Activated naive CD4-positive, alpha-beta T cell treated with anti-CD3 and anti-CD28 coated beads, Interleukin-2, amount 50 U/mL, for 16 hours (primary cell): ENCODE measurements around the gene PRKD1.
"Not testable (repeated sequence)": the region's sequence is repeated elsewhere in the genome, so short reads cannot be mapped to it uniquely, and the experiment has no call there.

ENCODE experiments used
- DNase-seq: peaks from one replicate; pipeline ENCODE4 v3.0.0-alpha.2; 2020

PRKD1 gene

DNA sequence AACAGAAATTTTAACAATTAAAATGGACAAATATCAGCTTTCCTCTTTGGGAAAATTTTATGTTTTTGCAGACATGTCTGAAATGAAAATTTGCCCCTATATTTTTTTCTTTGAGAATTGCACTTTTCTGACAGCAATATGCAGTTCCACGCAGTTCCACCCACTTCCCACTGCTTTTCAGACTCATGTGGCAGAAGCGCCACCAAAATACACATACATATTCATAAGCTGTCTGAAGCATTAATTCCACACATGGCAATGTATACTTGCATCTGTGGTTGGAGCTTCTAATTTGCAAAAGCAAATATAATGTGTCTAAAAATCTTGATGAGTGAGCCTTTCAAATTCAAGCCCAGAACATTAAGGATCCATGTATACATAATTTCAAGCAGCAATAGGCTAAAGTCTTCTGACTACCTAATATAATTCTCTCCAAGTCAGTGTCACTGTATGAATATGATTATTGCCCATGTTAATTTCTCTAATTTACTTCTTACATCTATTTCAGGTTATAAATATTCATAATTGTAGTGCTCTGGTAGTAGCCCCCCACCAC, 129.5 kb downstream of the PRKD1 start:
- DNase-seq = no peak

DNA sequence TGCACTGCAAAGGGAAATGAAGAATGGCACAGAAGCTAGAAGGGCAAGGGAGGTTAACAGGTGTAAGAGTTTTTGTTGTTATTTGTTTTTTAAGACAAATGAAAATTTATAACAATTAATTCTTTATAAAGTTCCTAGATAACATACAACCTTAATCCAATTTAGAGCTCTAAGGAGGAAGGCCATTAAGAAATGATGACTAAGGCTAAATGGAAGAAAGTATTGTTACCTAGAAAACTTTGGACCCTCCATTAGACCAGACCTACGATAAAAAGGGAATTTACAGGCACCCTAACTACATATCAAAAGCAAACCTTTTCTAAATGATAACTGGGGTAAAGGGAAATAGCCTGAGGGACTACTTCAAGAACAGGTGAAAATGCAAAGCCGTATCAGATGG, 130.8 kb downstream of the PRKD1 start:
- no peak for DNase-seq

DNA sequence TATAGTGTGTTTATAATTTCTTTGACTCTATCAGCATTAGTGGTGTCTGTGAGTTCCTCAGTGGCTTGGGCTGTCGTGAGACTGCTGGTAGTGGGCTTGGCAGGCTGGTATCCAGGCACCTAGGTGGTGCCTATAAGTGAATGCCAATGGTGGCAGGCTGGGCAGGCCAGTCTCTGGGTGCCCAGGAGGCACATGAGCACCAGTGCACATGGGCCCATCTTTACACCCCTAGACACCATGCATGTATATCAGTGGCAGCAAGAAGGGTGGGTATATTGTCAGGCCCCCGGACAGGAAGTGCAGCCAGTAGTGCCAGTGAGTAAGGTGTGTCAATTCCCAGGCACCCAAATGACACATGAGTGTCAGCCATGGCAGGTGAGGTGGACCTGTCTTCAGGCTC, 138.2 kb downstream of the PRKD1 start:
- no peak for DNase-seq

DNA sequence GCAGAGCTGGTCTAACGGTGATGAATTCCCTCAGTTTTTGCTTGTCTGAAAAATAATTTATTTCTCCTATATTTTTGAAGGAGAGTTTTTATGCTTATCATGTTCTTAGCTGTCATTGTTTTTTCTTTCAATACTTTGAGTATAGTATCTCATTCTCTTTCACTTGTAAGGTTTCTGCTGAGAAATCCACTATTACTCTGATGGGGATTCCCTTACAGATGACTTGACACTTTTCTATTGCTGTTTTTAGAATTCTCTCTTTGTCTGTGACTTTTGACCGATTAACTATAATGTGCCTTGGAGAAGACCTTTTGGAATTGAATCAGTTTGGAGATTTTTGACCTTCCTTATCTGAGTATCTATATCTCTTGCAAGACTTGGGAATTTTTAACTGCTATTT, 139.6 kb downstream of the PRKD1 start:
- no peak for DNase-seq

DNA sequence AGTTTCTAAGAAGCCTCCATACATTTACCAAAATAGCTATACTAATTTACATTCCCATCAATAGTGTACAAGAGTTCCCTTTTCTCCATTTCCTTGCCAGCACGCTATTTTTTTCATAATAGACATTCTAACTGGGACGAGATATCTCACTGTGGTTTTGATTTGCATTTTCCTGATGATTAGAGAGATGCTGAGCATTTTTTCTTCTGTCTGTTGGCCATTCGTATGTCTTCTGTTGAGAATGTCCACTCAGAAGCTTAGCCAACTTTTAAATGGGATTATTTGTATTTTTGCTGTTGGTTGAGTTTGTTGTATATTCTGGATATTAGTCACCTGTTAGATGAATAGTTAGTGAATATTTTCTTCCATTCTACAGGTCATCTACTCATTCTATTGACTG, 144.1 kb downstream of the PRKD1 start:
- no peak for DNase-seq

DNA sequence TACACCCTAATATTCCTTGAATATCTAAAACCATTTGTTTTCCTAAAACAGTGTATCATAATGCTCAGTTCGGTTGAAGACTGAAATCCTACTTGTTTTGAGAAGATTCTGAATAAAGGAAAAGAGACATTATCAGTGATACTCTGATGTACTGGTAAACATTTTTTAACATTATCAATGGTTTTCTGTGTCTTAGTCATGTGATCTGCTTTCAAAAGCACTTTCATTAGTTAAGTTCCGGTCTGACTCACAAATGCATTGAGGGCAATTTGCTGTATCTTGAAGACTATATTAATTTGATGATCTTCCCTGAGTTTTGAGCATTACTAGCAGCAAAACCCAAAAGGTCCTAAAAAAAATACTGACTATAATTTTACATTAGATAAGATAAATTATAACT, 145.6 kb downstream of the PRKD1 start:
- no peak for DNase-seq

DNA sequence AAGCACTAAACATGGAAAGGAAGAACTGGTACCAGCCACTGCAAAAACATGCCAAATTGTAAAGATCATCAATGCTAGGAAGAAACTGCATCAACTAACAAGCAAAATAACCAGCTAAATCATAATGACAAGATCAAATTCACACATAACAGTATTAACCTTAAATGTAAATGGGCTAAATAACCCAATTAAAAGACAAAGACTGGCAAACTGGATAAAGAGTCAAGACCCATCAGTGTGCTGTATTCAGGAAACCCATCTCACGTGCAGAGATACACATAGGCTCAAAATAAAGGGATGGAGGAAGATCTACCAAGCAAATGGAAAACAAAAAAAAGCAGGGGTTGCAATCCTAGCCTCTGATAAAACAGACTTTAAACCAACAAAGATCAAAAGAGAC, 150.5 kb downstream of the PRKD1 start:
- not testable (repeated sequence) for DNase-seq

DNA sequence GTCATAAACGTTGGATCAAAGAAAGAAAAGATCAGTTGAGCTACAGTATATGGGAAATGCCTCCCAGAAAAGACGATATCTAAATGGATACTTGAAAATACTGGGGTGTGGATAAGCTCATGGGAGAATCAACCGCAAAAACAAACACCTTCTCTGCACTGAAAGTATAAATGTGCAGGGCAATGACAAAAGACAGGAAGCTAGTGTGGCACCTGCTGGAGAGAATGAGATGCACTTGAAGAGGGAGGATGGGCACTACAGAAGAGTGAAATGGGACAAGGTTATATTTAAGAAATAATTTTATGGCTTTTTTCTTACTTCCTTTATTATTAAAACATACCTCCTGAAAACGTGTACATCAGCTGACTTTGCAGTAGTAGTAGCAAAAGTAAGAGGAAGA, 153.7 kb downstream of the PRKD1 start:
- no peak for DNase-seq

DNA sequence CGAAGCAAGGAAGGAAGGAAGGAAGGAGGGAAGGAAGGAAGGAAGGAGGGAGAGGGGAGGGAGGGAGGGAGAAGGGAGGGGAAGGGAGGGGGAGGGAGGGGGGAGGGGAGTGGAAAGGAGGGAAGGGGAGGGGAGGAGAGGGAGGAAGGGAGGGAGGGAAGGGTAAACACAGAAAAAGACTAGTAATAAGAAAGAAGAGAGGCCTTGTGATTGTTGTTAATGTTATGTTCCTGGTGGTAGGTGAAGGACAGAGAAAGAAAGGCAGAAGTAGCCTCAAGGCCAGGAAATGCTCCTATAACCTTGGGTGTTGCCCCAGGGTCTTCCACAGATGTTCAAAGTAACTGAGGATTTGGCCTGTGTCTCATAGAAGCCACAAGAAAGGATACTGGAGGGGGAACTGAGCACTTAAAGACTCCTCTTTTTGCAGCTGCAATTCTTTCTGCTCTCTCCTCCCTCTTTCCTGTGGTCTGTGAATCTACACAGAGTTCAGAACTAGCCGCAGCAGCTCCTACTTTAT, 164.2 kb downstream of the PRKD1 start:
- no peak for DNase-seq

DNA sequence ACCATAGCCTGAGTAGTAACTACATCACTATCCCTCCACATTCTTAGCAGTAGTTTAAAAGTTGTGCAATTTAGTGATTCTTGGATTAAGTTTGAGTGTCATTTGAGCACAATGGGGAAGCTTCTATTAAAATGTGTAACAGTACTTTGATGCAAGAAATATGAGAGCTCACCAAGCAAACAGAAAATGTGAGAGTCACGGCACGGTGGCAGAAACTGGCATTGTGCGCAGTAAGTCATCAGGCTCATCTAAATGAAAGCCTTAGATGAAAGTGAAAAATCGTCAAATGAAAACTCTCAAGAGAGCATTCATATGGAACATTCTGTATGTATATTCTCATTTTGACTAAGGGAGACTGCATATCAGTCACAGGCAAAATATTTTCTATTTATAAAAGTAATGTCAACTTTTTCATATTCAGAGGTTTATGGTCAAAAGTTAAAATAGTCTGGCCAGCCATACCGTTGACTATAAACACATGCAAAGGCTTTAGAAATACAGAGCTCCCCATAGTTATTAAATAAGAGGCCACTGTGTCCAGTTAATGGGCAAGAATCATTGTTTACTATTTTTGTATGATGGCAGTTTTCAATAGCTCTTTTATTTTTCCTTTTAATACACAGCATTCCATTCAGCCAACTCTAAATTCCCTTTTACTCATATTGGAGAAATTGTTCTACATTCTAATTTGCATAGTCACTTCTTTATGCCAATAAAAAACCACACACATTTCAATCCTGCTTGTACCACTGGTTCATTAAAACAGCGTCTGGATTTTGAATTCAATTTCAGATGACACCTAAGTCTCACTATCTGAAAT, 167.9 kb downstream of the PRKD1 start:
- no peak for DNase-seq

DNA sequence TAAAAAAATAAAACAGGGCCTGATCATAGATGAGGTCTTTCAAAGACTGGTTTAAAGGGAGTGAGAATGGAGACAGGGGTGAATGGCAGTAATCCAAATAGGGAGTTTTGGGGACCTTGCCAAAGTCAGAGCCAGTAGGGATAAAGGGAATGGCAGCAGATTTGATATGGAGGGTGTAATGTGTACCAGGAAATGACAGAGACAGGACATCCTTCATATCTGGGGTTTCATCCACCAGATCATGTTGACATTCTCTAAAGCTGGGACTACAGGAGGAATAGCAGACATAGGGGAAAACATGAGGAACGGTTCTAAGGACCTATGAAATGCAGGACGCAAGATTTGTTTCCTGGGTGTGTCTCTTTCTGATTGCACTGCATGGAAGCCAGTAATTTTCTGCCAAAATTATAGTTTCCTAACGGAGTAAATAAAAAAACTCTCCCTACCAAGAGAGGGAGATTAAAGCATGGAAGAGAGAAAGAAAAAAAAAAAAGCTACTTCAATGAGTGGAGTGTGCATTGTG, 169.9 kb downstream of the PRKD1 start:
- DNase-seq = no peak

DNA sequence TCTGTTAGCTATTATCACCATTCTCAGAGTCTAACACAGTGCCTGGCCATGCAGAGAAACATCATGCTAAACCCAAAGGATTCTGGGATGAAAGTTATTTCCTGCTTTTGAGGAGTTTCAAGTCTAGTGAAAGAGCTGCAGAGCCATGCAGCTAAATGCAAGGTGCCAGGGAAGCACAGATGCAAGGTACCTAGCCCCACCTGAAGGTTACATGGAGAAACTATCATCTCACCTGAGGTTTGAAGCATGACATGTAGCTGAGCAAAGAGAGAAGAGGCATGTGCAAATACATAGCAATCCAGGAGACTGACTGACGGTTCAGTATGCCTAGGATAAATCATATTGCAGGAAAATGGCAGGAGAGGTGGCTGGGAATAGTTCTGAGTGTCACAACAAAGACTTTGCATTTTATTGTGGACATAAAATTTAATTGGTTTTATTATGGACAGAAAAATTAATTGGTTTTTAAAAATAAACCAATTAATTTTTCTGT, 170.4 kb downstream of the PRKD1 start:
- DNase-seq = no peak

DNA sequence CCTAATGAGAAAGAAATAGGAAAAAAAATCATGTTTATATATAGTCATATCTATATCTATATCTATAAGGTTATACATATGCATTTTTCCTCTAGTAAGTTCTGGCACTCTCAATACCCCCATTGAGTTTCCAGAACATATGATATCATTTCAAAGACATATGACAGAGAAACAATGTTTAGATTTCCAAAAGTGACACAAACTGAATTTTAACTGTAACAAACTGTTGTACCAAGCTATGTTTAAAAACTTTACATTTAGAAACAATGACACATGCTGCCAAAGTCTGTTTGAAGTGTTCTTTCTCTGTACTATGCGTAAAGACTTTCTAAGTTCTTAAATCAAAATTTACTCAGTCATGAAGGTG, 171.6 kb downstream of the PRKD1 start:
- DNase-seq = no peak

DNA sequence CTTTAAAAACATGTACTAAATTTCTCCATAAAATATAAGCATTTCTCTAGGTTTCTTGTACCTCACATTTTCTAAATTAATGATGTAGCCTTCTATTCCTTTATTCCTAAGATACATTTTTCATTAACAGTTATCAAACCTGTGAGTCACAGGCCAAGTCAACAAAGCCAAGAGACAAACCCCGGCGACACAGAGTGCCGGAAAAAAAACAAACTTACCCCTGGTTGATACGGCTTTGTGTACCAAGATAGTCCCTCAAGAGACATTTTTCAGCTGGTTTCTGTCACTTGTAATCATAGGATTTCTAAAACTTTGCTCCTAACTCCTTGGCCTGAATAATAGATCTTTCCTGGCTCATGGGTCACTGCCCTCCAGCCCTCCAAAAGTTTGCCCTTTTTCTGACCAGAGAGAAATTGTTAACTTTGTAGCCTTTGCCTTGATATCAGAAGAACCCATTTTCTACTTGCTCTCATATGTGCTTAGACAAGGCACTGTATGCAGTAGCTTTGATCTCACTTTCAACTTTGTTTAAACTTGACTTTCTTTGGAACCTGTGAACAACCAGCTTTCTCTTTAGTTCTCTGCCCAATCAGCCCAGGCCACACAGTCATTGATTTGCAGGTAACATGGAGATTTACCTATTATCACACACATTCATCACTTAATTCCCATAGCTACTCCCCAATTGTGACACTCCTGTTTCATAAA, 172.2 kb downstream of the PRKD1 start:
- no peak for DNase-seq

DNA sequence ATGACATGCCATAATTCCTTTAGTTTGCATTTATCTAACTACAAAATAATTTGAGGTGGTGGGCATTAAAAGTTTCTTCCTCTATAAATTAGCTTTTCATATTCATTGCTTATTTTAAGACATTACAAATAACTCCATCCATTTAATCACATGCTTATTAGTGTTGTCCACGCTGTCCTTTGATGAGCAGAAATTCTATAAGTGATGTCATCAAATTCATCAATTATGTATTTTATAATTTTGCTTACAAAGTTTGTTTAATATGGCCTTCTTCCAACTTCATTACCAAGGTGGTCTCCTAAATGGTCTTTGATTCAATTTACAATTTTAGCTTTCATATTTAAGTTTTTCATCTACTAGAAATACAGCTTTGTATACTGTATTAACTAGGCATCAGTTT, 173.5 kb downstream of the PRKD1 start:
- DNase-seq = no peak

DNA sequence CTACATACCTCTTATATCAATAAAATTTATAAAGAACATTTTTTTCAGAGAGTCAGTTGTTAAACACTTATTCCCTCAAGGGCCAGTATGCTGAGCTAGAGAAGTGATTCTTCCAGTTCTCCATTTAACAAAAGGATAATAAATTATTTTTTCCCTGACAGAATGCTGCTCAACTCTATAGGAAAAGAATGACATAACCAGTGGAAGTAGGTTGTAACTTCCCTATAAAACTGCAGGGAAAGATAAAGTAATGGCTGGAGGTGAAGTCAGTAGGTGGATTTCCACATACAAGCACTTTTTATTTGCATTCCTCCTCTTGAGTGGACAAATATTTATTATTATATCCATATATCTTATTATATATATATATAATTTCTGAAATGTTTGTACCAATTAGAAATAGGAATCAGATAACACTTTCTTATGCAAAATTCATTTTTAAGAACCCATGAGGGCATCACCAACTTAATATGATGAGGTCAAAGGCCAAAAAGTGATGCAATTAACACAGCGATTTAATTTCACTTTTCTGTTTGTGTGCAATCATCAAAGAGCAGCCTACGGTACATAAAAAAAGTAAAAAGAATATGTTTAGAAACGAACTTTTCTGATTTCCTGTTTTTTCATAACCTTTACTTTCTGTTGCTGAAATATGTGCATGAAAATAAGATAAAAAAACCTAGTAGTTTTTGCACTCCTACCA, 175.3 kb downstream of the PRKD1 start:
- DNase-seq = no peak

DNA sequence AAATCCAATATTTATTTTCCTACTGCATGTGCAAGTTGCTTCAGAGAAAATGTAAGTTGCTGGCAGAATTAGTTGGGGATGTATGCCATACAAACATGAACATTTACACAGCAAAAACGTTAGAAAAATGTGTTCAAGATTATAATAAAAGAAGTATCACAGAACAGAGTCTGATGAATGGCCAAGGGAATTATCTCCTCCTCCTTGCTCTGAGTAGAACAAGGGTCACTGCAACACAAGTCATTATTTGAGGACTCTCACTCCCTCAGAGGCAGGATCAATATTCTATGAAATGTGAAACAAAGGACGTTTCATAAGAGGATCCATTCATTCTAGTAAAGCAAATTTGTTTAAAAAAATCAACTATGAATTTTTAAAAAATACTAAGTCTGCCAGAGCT, 177.8 kb downstream of the PRKD1 start:
- DNase-seq = no peak

DNA sequence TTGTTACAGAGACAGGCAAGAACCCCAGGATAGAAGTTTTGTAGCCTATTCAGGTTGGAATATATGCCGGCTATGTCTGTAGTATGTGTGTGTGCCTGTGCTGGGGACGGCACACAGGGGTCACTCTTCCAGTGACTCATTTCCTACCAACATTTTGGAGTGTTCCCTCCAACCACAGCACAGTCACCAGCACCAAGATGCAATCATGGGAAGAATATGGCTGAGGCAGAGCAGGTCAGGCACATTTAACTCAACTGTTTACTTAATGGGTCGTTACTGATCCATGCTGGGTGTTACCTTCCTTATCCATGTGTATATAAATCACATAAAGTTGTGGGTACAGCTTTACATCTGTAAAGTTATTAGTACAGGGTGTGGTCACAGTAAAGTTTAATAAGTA, 178.3 kb downstream of the PRKD1 start:
- no peak for DNase-seq

DNA sequence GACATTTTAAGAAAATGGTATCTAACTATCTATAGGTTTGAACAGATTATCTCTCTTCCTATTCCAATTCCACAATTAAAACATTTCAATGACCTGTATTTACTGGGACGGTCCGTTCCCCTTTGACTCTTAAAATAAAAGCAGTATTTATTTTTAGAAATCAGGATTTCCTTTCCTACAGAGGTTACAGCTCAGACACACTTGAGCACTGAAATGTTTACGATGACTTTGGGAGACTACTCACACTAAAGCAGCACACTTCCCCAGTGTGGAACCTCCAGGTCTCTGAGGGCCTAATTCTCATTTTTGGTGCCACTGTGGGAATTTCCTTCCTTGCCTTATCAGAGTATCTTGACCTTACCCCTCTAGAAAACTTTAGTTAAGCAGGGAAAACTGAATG, 181.8 kb downstream of the PRKD1 start:
- DNase-seq = no peak

DNA sequence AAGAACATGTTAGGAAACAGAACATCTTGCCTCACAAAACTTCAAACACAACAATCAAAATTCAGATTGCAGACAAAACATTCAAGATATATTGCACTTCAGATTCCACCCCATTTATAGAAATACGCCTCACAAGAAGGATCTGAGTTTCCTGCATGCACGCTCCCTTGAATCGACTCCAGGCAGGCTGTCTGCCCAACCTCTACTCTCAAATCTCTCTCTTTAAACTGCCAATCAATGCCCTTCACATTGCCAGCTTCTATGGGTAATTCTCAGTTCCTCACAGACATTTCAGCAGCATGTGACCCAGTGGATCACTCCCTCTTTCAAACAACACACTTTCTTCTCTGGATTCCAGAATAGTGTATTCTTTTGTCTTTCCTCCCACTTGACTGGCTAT, 184.1 kb downstream of the PRKD1 start:
- DNase-seq = no peak

DNA sequence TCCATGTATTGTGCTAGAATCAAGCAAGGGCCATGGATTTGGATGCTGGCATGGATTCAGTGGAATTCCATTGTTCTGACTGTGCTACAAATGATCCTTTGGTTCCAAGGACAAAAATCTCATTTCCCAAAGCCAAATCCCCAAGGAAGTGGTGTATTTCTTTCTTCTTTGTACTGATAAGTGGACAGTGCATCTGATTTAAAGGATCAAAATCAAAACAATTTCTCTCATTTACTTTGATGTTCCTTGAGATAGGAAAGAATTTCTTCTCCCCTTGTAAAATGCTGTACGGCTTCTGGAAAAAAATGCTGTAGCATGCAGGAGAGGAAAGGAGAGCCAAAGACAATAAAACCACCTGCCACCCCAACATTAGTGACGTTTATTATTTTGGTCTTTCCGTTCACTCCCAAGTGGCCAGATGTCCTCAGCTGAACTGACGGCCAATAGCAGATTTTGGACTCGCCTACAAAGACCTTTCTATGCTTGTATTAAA, 185.7 kb downstream of the PRKD1 start:
- no peak for DNase-seq

DNA sequence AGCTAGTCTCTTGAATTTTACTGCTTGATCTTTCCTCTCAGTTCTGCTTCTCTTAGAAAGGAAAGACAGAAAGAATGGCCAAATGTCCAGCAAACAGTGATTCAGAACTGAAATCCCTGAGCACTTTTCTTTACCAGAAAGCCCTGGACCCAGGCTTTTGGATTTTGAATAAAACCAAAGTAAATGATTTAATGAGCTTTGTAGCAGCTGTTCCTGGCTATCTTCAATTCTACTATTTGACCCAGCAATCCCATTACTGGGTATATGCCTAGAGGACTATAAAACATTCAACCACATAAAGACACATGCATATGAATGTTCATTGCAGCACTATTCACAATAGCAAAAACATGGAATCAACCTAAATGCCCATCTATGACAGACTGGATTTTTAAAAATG, 187.2 kb downstream of the PRKD1 start:
- DNase-seq = no peak

DNA sequence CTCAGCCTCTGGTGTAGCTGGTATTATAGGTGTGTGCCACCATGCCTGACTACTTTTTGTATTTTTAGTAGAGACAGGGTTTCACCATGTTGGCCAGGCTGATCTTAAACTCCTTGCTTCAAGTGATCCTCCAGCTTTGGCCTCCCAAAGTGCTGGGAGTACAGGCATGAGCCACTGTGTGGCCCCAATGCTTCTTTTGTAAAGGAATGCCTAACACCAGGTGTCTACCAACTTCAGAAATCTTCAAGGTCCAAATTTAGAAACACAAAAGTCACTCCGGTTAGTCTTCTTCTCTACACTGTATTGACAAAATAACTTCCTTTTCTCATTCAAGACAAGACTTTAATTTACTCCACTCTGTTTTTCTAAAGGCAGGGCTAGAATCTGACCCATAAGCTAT, 188.7 kb downstream of the PRKD1 start:
- no peak for DNase-seq
